Left hindlimb (tissue), 1 donor: ENCODE results near the gene RNU2-1.
"Not testable (repeated sequence)": the region's sequence is repeated elsewhere in the genome, so short reads cannot be mapped to it uniquely, and the experiment has no call there.

Experiments
- DNase-seq: peaks from one replicate; pipeline ENCODE4 v3.0.0-alpha.2; 2018

RNU2-1 gene

GRCh38 chr17:43215341-43215740, 18.4 kb downstream of the RNU2-1 start:
- no peak for DNase-seq

GRCh38 chr17:43213545-43213944, 20.2 kb downstream of the RNU2-1 start:
- no peak for DNase-seq

GRCh38 chr17:43212641-43213490, 20.9 kb downstream of the RNU2-1 start:
- no peak for DNase-seq

- DNase-seq: peak; percentile 91
Observed at GRCh38 chr17:43211480-43212402, 22.0 kb downstream of the RNU2-1 start, which contains the start of gene TMEM106A. Gene TMEM106A (plus strand): TSS chr17:43211875. CDS start chr17:43213042, 1,167 bp downstream.

GRCh38 chr17:43211123-43211479, 22.7 kb downstream of the RNU2-1 start:
- no peak for DNase-seq

- no peak for DNase-seq
Observed at GRCh38 chr17:43210576-43210975, 23.2 kb downstream of the RNU2-1 start.

GRCh38 chr17:43203013-43203412, 30.8 kb downstream of the RNU2-1 start:
- DNase-seq: not testable (repeated sequence)

GRCh38 chr17:43200127-43200526, 33.6 kb downstream of the RNU2-1 start:
- no peak for DNase-seq

- DNase-seq: no peak
Observed at GRCh38 chr17:43199633-43200032, 34.1 kb downstream of the RNU2-1 start.

GRCh38 chr17:43193251-43193650, 40.5 kb downstream of the RNU2-1 start:
- DNase-seq: no peak

- DNase-seq: not testable (repeated sequence)
Observed at GRCh38 chr17:43186656-43187055, 47.1 kb downstream of the RNU2-1 start.

GRCh38 chr17:43183921-43184320, 49.9 kb downstream of the RNU2-1 start:
- no peak for DNase-seq
